Breast epithelium (tissue), 4 donors: ENCODE measurements around the gene NGFR. TPM values are rescaled to one million over a fixed set of nuclear protein-coding genes. Genes with fewer than 3 reads are reported as not detected.
"Not testable (repeated sequence)": the region's sequence is repeated elsewhere in the genome, so short reads cannot be mapped to it uniquely, and the experiment has no call there.

Experiments used
- DNase-seq, 2 donors: peaks; one replicate each; pipeline ENCODE4 v3.0.0-alpha.2; 2019; ENCODE audit warnings: low spot score in 2 of 2
- H3K27ac ChIP-seq, 2 donors: fragments of 200-600 bp; sonication (generic) in 1 of 2; one replicate each; pipeline ENCODE4 v1.5.1; 2016 to 2019; ENCODE audit warnings: mild to moderate bottlenecking in 1 of 2
- H3K27me3 ChIP-seq, 2 donors: fragments of 200-600 bp; sonication (generic) in 1 of 2; one replicate each; pipeline versions ENCODE4 v1.5.1 to v1.6.0; 2017 to 2019; ENCODE audit warnings: control low read depth in 1 of 2, mild to moderate bottlenecking in 1 of 2
- H3K36me3 ChIP-seq: fragments of 200-600 bp; one replicate; pipeline ENCODE4 v1.5.1; 2019
- H3K4me1 ChIP-seq, 2 donors: fragments of 200-600 bp; sonication (generic); one replicate each; pipeline ENCODE4 v1.5.1; 2016 to 2019; ENCODE audit warnings: control low read depth in 1 of 2
- H3K4me3 ChIP-seq, 3 donors: fragments of 200-600 bp; sonication (generic); 1 replicate in 2 of 3; 2 replicates in 1 of 3; pipeline ENCODE4 v1.5.1; 2016 to 2019; ENCODE audit warnings: mild to moderate bottlenecking in 3 of 3, moderate library complexity in 2 of 3
- H3K9me3 ChIP-seq, 2 donors: fragments of 200-600 bp; sonication (generic) in 1 of 2; one replicate each; pipeline ENCODE4 v1.5.1; 2016 to 2019; ENCODE audit warnings: control low read depth in 1 of 2
- POLR2A ChIP-seq: fragments of 450-650 bp; IDR thresholded peaks from one replicate; pipeline ENCODE4 v1.6.1; 2016; ENCODE audit warnings: antibody characterized with exemption, mild to moderate bottlenecking, moderate library complexity
- POLR2AphosphoS5 ChIP-seq, 3 donors: sonication (generic); formaldehyde crosslinking; IDR thresholded peaks; one replicate each; pipeline ENCODE4 v1.6.1; 2017; ENCODE audit warnings: antibody characterized with exemption in 3 of 3
- intact Hi-C: fragments of 100-400 bp; cut with DNase I; formaldehyde crosslinking; loops from one replicate; pipeline ENCODE4 v1.15.1; 2023; ENCODE audit warnings: low total_unique reads
- total RNA-seq, 3 donors: library from RNA; depleted of rRNA; stranded (reverse); fragments of >200 nt; gene quantifications; one replicate each; pipeline ENCODE4 v1.1.0, GENCODE V29; 2016
- TF ChIP-seq, protein P1 (sequence below), 3 donors: fragments of 450-650 bp; IDR thresholded peaks; one replicate each; pipeline ENCODE4 v1.5.1; 2016 to 2017; ENCODE audit warnings: antibody characterized with exemption in 3 of 3, mild to moderate bottlenecking in 3 of 3, moderate library complexity in 3 of 3

The NGFR gene
- total RNA-seq, 3 donors from 2014 or later: 3.4 to 27.8 (median 17.7) TPM

DNA sequence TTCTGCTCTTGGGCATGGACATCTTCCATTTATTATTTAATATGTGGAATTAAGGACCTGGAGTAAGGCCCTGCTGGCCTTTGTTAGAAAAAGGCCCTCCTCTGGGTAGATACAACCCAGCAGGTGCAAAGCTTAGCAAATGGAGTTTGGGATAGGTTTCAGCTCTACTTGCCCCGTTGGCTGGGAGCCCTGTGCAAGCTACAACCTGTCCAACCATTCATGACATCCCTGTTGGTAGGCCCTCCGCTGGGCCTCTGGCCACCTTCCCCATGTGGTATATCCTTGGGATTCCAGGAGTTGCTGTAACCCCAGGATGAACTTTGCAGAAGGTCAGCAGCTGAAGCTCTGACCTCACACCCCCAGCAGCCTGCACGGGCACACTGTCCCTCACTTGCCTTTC is 6.4 kb downstream of the NGFR start:
- DNase-seq: peak in 1 of 2 donors; percentile 86
- Histone ChIP-seq H3K9me3 (no peaks in the 10 kb centered on the region), H3K4me1 (peaks cover 0 to 6% of the 10 kb centered on the region in 2 donors), H3K36me3 (no peaks in the 10 kb centered on the region), H3K4me3 (no peak overlapping the region), H3K27ac (peak overlapping the region; percentile 54 to 68), H3K27me3 (peaks cover 4 to 46% of the 10 kb centered on the region in 2 donors)
- intact Hi-C loops: no loop called here
- TF ChIP-seq POLR2A: no peak
- TF ChIP-seq, protein P1, sequence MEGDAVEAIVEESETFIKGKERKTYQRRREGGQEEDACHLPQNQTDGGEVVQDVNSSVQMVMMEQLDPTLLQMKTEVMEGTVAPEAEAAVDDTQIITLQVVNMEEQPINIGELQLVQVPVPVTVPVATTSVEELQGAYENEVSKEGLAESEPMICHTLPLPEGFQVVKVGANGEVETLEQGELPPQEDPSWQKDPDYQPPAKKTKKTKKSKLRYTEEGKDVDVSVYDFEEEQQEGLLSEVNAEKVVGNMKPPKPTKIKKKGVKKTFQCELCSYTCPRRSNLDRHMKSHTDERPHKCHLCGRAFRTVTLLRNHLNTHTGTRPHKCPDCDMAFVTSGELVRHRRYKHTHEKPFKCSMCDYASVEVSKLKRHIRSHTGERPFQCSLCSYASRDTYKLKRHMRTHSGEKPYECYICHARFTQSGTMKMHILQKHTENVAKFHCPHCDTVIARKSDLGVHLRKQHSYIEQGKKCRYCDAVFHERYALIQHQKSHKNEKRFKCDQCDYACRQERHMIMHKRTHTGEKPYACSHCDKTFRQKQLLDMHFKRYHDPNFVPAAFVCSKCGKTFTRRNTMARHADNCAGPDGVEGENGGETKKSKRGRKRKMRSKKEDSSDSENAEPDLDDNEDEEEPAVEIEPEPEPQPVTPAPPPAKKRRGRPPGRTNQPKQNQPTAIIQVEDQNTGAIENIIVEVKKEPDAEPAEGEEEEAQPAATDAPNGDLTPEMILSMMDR (IDR thresholded peaks at IDR 0.05): no peak
- no peak for TF ChIP-seq POLR2AphosphoS5 (IDR thresholded peaks at IDR 0.05)

GRCh38 chr17:49502254-49502653 is 7.2 kb downstream of the NGFR start:
- no peaks in the 10 kb centered on the region for H3K9me3 ChIP-seq
- peaks cover 4 to 46% of the 10 kb centered on the region in 2 donors for H3K27me3 ChIP-seq
- no peak for DNase-seq
- no peaks in the 10 kb centered on the region for H3K36me3 ChIP-seq
- no peak overlapping the region for H3K4me3 ChIP-seq
- intact Hi-C loops: no loop called here
- peak overlapping the region; percentile 54 to 68 for H3K27ac ChIP-seq
- peaks cover 0 to 1% of the 10 kb centered on the region in 2 donors for H3K4me1 ChIP-seq
- no peak for TF ChIP-seq POLR2AphosphoS5 (IDR thresholded peaks at IDR 0.05)
- no peak for TF ChIP-seq POLR2A
- TF ChIP-seq, protein P1 (IDR thresholded peaks at IDR 0.05): no peak

DNA sequence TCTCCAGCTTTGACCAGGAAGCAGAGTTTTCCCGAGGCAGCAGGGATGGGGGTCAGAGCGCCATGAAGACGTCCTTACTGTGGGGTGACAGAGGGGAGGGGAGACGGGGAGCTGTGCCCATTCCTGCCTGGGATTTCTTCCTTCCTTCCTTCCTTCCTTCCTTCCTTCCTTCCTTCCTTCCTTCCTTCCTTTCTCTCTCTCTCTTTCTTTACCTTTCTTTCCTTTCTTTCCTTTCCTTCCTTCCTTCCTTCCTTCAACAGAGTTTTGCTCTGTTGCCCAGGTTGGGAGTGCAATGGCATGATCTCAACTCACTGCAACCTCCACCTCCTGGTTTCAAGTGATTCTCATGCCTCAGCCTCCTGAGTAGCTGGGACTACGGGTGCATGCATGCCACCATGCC is 7.6 kb downstream of the NGFR start:
- H3K27me3 ChIP-seq: peaks cover 4 to 41% of the 10 kb centered on the region in 2 donors
- H3K9me3 ChIP-seq, H3K4me1 ChIP-seq, H3K4me3 ChIP-seq, intact Hi-C loops, H3K36me3 ChIP-seq, DNase-seq: not testable (repeated sequence)
- peak overlapping the region; percentile 54 to 68 for H3K27ac ChIP-seq

GRCh38 chr17:49504369-49504768 is 9.3 kb downstream of the NGFR start:
- intact Hi-C loops: no loop called here
- Histone ChIP-seq H3K27ac (no peak overlapping the region), H3K4me1 (peaks cover 9 to 10% of the 10 kb centered on the region in 2 donors), H3K27me3 (peaks cover 4 to 26% of the 10 kb centered on the region in 2 donors), H3K4me3 (no peak overlapping the region), H3K9me3 (no peaks in the 10 kb centered on the region), H3K36me3 (no peaks in the 10 kb centered on the region)
- no peak for DNase-seq
- no peak for TF ChIP-seq POLR2A
- TF ChIP-seq, protein P1 (IDR thresholded peaks at IDR 0.05): no peak
- TF ChIP-seq POLR2AphosphoS5 (IDR thresholded peaks at IDR 0.05): no peak

DNA sequence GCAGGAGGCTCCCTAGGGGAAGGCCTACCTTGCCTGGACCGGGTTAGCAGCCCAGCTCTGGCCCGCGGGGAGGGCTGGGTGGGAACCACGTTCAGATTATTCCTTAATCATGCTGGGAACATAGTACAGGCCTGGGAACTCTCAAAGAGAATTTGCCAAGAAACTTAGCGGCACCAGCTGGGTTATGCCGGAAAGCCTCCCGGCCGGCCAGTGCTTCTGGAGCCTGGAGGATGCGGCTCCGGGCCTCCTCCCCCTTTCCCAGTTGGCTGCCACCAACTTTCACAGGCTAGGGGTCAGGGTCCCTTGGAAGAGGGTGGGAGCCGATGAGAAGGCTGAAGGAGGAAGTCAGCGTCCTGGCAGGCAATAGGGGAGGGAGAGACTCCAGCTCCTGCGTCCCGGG is 10.8 kb downstream of the NGFR start:
- H3K4me3 ChIP-seq: no peak overlapping the region
- peaks cover 9 to 16% of the 10 kb centered on the region in 2 donors for H3K4me1 ChIP-seq
- intact Hi-C loops: no loop called here
- no peaks in the 10 kb centered on the region for H3K36me3 ChIP-seq
- peaks cover 4 to 11% of the 10 kb centered on the region in 2 donors for H3K27me3 ChIP-seq
- no peaks in the 10 kb centered on the region for H3K9me3 ChIP-seq
- H3K27ac ChIP-seq: no peak overlapping the region
- DNase-seq: no peak
- no peak for TF ChIP-seq POLR2A
- TF ChIP-seq, protein P1 (IDR thresholded peaks at IDR 0.05): no peak
- TF ChIP-seq POLR2AphosphoS5 (IDR thresholded peaks at IDR 0.05): no peak

- TF ChIP-seq, protein P1 (IDR thresholded peaks at IDR 0.05): no peak
- TF ChIP-seq POLR2A (no peak), POLR2AphosphoS5 (IDR thresholded peaks at IDR 0.05) (no peak)
- Histone ChIP-seq H3K4me1 (peaks cover 9 to 16% of the 10 kb centered on the region in 2 donors), H3K36me3 (no peaks in the 10 kb centered on the region), H3K27me3 (peaks cover 4 to 7% of the 10 kb centered on the region in 2 donors), H3K9me3 (no peaks in the 10 kb centered on the region), H3K4me3 (no peak overlapping the region), H3K27ac (peak overlapping the region in 1 of 2 donors; percentile 92)
- intact Hi-C loops: no loop called here
- DNase-seq: no peak
These were observed 11.2 kb downstream of the NGFR start for GRCh38 chr17:49506282-49506681.
